ENCODE data around the gene ANKRD65. TPM values are rescaled to one million over a fixed set of nuclear protein-coding genes. Genes with fewer than 3 reads are reported as not detected.
"Not testable (repeated sequence)": the region's sequence is repeated elsewhere in the genome, so short reads cannot be mapped to it uniquely, and the experiment has no call there.

Gene ANKRD65
- total and polyA plus RNA-seq, 2 experiments from 2014 or later = 2.1 to 5.5 TPM

GRCh38 chr1:1418464-1419362 lies 2.4 kb downstream of the ANKRD65 start:
- Histone ChIP-seq H3K4me2 (no peak overlapping the region), H3K4me3 (no peak overlapping the region), H3K36me3 (replicated peaks; ENCODE audit: insufficient read depth, low read depth) (no peaks in the 10 kb centered on the region), H3K9me3 (ENCODE audit: low read depth) (no peaks in the 10 kb centered on the region), H3K9me2 (replicated peaks; ENCODE audit: insufficient read depth) (no peaks in the 10 kb centered on the region), H2AFZ (no peak overlapping the region), H4K20me1 (ENCODE audit: insufficient read depth, poor library complexity, severe bottlenecking) (no peaks in the 10 kb centered on the region), H3K27me3 (no peaks in the 10 kb centered on the region), H3K4me1 (ENCODE audit: insufficient read depth) (no peaks in the 10 kb centered on the region), H3K79me2 (no peaks in the 10 kb centered on the region), H3K27ac (no peak overlapping the region)
- no peak for DNase-seq (ENCODE audit: low spot score)
- WGBS (ENCODE audit: low lambda C conversion rate, missing lambda C conversion rate) = 92% methylated on average over 26 of the region's 26 CpGs
- TF ChIP-seq EZH2phosphoT487 (IDR thresholded peaks at IDR 0.05; ENCODE audit: low read depth, severe bottlenecking, unreplicated experiment) (no peak), CTCF (IDR thresholded peaks at IDR 0.05; ENCODE audit: poor library complexity) (no peak), EZH2 (IDR thresholded peaks at IDR 0.05; ENCODE audit: borderline replicate concordance) (no peak)

GRCh38 chr1:1417825-1418463 lies 3.1 kb downstream of the ANKRD65 start:
- not testable (repeated sequence) for H3K4me3 ChIP-seq; H3K27me3 ChIP-seq; H3K4me1 ChIP-seq (ENCODE audit: insufficient read depth); H3K27ac ChIP-seq; H3K4me2 ChIP-seq; H4K20me1 ChIP-seq (ENCODE audit: insufficient read depth, poor library complexity, severe bottlenecking); H2AFZ ChIP-seq; DNase-seq (ENCODE audit: low spot score); H3K9me3 ChIP-seq (ENCODE audit: low read depth); H3K36me3 ChIP-seq (replicated peaks; ENCODE audit: insufficient read depth, low read depth); H3K79me2 ChIP-seq; H3K9me2 ChIP-seq (replicated peaks; ENCODE audit: insufficient read depth)
- 87% methylated on average over 25 of the region's 25 CpGs for WGBS (ENCODE audit: low lambda C conversion rate, missing lambda C conversion rate)

- H3K9me3 ChIP-seq (ENCODE audit: low read depth); DNase-seq (ENCODE audit: low spot score); H3K4me1 ChIP-seq (ENCODE audit: insufficient read depth); H3K9me2 ChIP-seq (replicated peaks; ENCODE audit: insufficient read depth); H3K4me3 ChIP-seq; H3K27me3 ChIP-seq; H3K4me2 ChIP-seq; H3K36me3 ChIP-seq (replicated peaks; ENCODE audit: insufficient read depth, low read depth); H3K27ac ChIP-seq; H2AFZ ChIP-seq; H3K79me2 ChIP-seq; H4K20me1 ChIP-seq (ENCODE audit: insufficient read depth, poor library complexity, severe bottlenecking): not testable (repeated sequence)
- WGBS (ENCODE audit: low lambda C conversion rate, missing lambda C conversion rate) = 77% methylated on average over 5 of the region's 5 CpGs
Observed at GRCh38 chr1:1417396-1417795, 3.7 kb downstream of the ANKRD65 start.

- no peaks in the 10 kb centered on the region for H4K20me1 ChIP-seq (ENCODE audit: insufficient read depth, poor library complexity, severe bottlenecking)
- no peaks in the 10 kb centered on the region for H3K79me2 ChIP-seq
- DNase-seq (ENCODE audit: low spot score) = no peak
- no peaks in the 10 kb centered on the region for H3K27me3 ChIP-seq
- no peaks in the 10 kb centered on the region for H3K9me3 ChIP-seq (ENCODE audit: low read depth)
- WGBS (ENCODE audit: low lambda C conversion rate, missing lambda C conversion rate) = 77% methylated on average over 13 of the region's 13 CpGs
- H3K27ac ChIP-seq = no peak overlapping the region
- no peaks in the 10 kb centered on the region for H3K36me3 ChIP-seq (replicated peaks; ENCODE audit: insufficient read depth, low read depth)
- H2AFZ ChIP-seq = no peak overlapping the region
- H3K4me3 ChIP-seq = no peak overlapping the region
- no peaks in the 10 kb centered on the region for H3K9me2 ChIP-seq (replicated peaks; ENCODE audit: insufficient read depth)
- no peaks in the 10 kb centered on the region for H3K4me1 ChIP-seq (ENCODE audit: insufficient read depth)
- no peak overlapping the region for H3K4me2 ChIP-seq
- TF ChIP-seq CTCF (IDR thresholded peaks at IDR 0.05; ENCODE audit: poor library complexity) = no peak
- no peak for TF ChIP-seq EZH2 (IDR thresholded peaks at IDR 0.05; ENCODE audit: borderline replicate concordance)
- no peak for TF ChIP-seq EZH2phosphoT487 (IDR thresholded peaks at IDR 0.05; ENCODE audit: low read depth, severe bottlenecking, unreplicated experiment)
Observed at GRCh38 chr1:1415751-1416150, 5.3 kb downstream of the ANKRD65 start.

GRCh38 chr1:1412311-1412902 lies 8.7 kb downstream of the ANKRD65 start:
- H3K4me3 ChIP-seq; DNase-seq (ENCODE audit: low spot score); H2AFZ ChIP-seq; H3K27me3 ChIP-seq; H3K4me2 ChIP-seq; H3K36me3 ChIP-seq (replicated peaks; ENCODE audit: insufficient read depth, low read depth); H3K9me2 ChIP-seq (replicated peaks; ENCODE audit: insufficient read depth); H3K9me3 ChIP-seq (ENCODE audit: low read depth); H3K27ac ChIP-seq: not testable (repeated sequence)
- H4K20me1 ChIP-seq (ENCODE audit: insufficient read depth, poor library complexity, severe bottlenecking) = peaks cover 13% of the 10 kb centered on the region
- WGBS (ENCODE audit: low lambda C conversion rate, missing lambda C conversion rate) = 93% methylated on average over 11 of the region's 11 CpGs
- peaks cover 22% of the 10 kb centered on the region for H3K79me2 ChIP-seq
- peaks cover 12% of the 10 kb centered on the region for H3K4me1 ChIP-seq (ENCODE audit: insufficient read depth)

Data from hepatocyte (in vitro differentiated cells).